OCI-LY1 (cell line): ENCODE results near the gene CD248.

ENCODE experiments used
- H2AFZ ChIP-seq: fragments of 200-600 bp; sonication (generic), shearing (Covaris generic); 2 replicates; pipeline ENCODE4 v1.6.0; 2014; ENCODE audit warnings: antibody characterized with exemption, mild to moderate bottlenecking, low read length
- H3F3A ChIP-seq: fragments of 200-600 bp; sonication (generic), shearing (Covaris generic); 2 replicates; pipeline ENCODE4 v1.6.0; 2014; ENCODE audit warnings: mild to moderate bottlenecking, antibody characterized with exemption, low read length, moderate library complexity; ENCODE audit not compliant: insufficient read depth
- H3K27ac ChIP-seq: fragments of 200-600 bp; sonication (generic); 2 replicates; pipeline ENCODE4 v1.5.1; 2014; ENCODE audit warnings: low read length, mixed run types, mild to moderate bottlenecking, low read depth; ENCODE audit not compliant: poor library complexity, severe bottlenecking
- H3K27me3 ChIP-seq: fragments of 200-600 bp; sonication (generic); 2 replicates; pipeline ENCODE4 v1.6.0; 2014; ENCODE audit warnings: antibody characterized with exemption, mild to moderate bottlenecking, low read length, moderate library complexity; ENCODE audit not compliant: insufficient read depth
- H3K36me3 ChIP-seq: fragments of 200-600 bp; sonication (generic); 2 replicates; pipeline ENCODE4 v1.6.1; 2014; ENCODE audit warnings: mild to moderate bottlenecking, antibody characterized with exemption, low read length, moderate library complexity, mixed read lengths; ENCODE audit not compliant: insufficient read depth
- H3K4me1 ChIP-seq: fragments of 200-600 bp; sonication (generic); 2 replicates; pipeline ENCODE4 v1.5.1; 2014; ENCODE audit warnings: mild to moderate bottlenecking, low read length, moderate library complexity; ENCODE audit not compliant: insufficient read depth, severe bottlenecking
- H3K4me2 ChIP-seq: fragments of 200-600 bp; sonication (generic), shearing (Covaris generic); 2 replicates; pipeline ENCODE4 v1.6.1; 2014; ENCODE audit warnings: low read length
- H3K4me3 ChIP-seq: fragments of 200-600 bp; sonication (generic); 2 replicates; pipeline ENCODE4 v1.5.1; 2014; ENCODE audit warnings: low read length, low read depth, mild to moderate bottlenecking, mixed read lengths; ENCODE audit not compliant: poor library complexity, severe bottlenecking
- H3K79me2 ChIP-seq: fragments of 200-600 bp; shearing (Covaris generic); 2 replicates; pipeline ENCODE4 v1.6.1; 2016; ENCODE audit warnings: mixed run types, low read length, mixed read lengths; ENCODE audit not compliant: insufficient read depth
- H3K9ac ChIP-seq: fragments of 200-600 bp; sonication (generic), shearing (Covaris generic); 2 replicates; pipeline ENCODE4 v1.6.1; 2014; ENCODE audit warnings: mild to moderate bottlenecking, low read length, mixed read lengths
- H3K9me2 ChIP-seq: fragments of 200-600 bp; sonication (generic), shearing (Covaris generic); 2 replicates; pipeline ENCODE4 v1.6.1; 2014; ENCODE audit warnings: low read depth, mild to moderate bottlenecking, low read length, mixed read lengths
- H3K9me3 ChIP-seq: fragments of 200-600 bp; shearing (Covaris generic); 2 replicates; pipeline ENCODE4 v1.6.1; 2014; ENCODE audit warnings: low read length, mixed read lengths
- H4K20me1 ChIP-seq: fragments of 200-600 bp; sonication (generic), shearing (Covaris generic); 2 replicates; pipeline ENCODE4 v1.6.0; 2016; ENCODE audit warnings: mild to moderate bottlenecking, low read length; ENCODE audit not compliant: insufficient read depth
- CTCF ChIP-seq: fragments of 200-600 bp; sonication (generic), shearing (Covaris generic); IDR thresholded peaks from 2 replicates; pipeline ENCODE4 v1.5.1; 2017; ENCODE audit warnings: mild to moderate bottlenecking, antibody characterized with exemption, low read length, moderate library complexity, mixed read lengths
- EZH2 ChIP-seq: fragments of 200-600 bp; sonication (generic), shearing (Covaris generic); IDR thresholded peaks from 2 replicates; pipeline ENCODE4 v1.8.0; 2017; ENCODE audit warnings: borderline replicate concordance, mixed run types, mild to moderate bottlenecking, antibody characterized with exemption, low read length, moderate library complexity, mixed read lengths

Gene CD248

GRCh38 chr11:66299186-66299585 lies 17.7 kb downstream of the CD248 start:
- H3K27ac ChIP-seq = no peak overlapping the region
- H3K4me2 ChIP-seq = no peak overlapping the region
- no peaks in the 10 kb centered on the region for H3F3A ChIP-seq
- H3K79me2 ChIP-seq = no peaks in the 10 kb centered on the region
- H3K9ac ChIP-seq = no peak overlapping the region
- H3K9me3 ChIP-seq = no peaks in the 10 kb centered on the region
- no peak overlapping the region for H2AFZ ChIP-seq
- H3K27me3 ChIP-seq = peaks cover 8% of the 10 kb centered on the region; the same call in 1 of the 2 replicates
- H3K4me1 ChIP-seq = no peaks in the 10 kb centered on the region
- TF ChIP-seq EZH2 = no peak
- TF ChIP-seq CTCF = no peak
- no peak overlapping the region for H3K4me3 ChIP-seq
- no peaks in the 10 kb centered on the region for H3K36me3 ChIP-seq
- no peaks in the 10 kb centered on the region for H4K20me1 ChIP-seq
- no peaks in the 10 kb centered on the region for H3K9me2 ChIP-seq

GRCh38 chr11:66297610-66298009 lies 19.2 kb downstream of the CD248 start:
- H2AFZ ChIP-seq = no peak overlapping the region
- no peaks in the 10 kb centered on the region for H3K9me2 ChIP-seq
- H3F3A ChIP-seq = no peaks in the 10 kb centered on the region
- no peaks in the 10 kb centered on the region for H3K4me1 ChIP-seq
- no peaks in the 10 kb centered on the region for H4K20me1 ChIP-seq
- peaks cover 6% of the 10 kb centered on the region; the same call in 1 of the 2 replicates for H3K27me3 ChIP-seq
- H3K9ac ChIP-seq = no peak overlapping the region
- no peaks in the 10 kb centered on the region for H3K9me3 ChIP-seq
- no peak overlapping the region for H3K27ac ChIP-seq
- H3K4me2 ChIP-seq = no peak overlapping the region
- H3K79me2 ChIP-seq = no peaks in the 10 kb centered on the region
- H3K4me3 ChIP-seq = no peak overlapping the region
- TF ChIP-seq EZH2 = no peak
- no peak for TF ChIP-seq CTCF
- no peaks in the 10 kb centered on the region for H3K36me3 ChIP-seq

GRCh38 chr11:66294626-66295620 lies 21.9 kb downstream of the CD248 start:
- Histone ChIP-seq H4K20me1 (no peaks in the 10 kb centered on the region), H3K4me2 (no peak overlapping the region), H3K9ac (no peak overlapping the region), H2AFZ (no peak overlapping the region), H3K4me3 (no peak overlapping the region), H3F3A (no peaks in the 10 kb centered on the region), H3K4me1 (peaks cover 4% of the 10 kb centered on the region), H3K36me3 (no peaks in the 10 kb centered on the region), H3K9me3 (no peaks in the 10 kb centered on the region), H3K79me2 (no peaks in the 10 kb centered on the region), H3K27me3 (peaks cover 4% of the 10 kb centered on the region; the same call in 1 of the 2 replicates), H3K9me2 (no peaks in the 10 kb centered on the region), H3K27ac (no peak overlapping the region)
- TF ChIP-seq CTCF (no peak), EZH2 (no peak)
